GM18867 (cell line): ENCODE measurements around the gene LCN10.

ENCODE experiments used
- ATAC-seq: cut with Tn5 transposase; IDR thresholded peaks from one replicate; pipeline ENCODE4 v1.9.1; 2021; ENCODE audit warnings: mild to moderate bottlenecking, moderate library complexity; ENCODE audit not compliant: unreplicated experiment

LCN10 gene

GRCh38 chr9:136740491-136740890 lies 2.2 kb downstream of the LCN10 start:
- no peak for ATAC-seq

GRCh38 chr9:136740069-136740468 lies 2.7 kb downstream of the LCN10 start:
- no peak for ATAC-seq

DNA sequence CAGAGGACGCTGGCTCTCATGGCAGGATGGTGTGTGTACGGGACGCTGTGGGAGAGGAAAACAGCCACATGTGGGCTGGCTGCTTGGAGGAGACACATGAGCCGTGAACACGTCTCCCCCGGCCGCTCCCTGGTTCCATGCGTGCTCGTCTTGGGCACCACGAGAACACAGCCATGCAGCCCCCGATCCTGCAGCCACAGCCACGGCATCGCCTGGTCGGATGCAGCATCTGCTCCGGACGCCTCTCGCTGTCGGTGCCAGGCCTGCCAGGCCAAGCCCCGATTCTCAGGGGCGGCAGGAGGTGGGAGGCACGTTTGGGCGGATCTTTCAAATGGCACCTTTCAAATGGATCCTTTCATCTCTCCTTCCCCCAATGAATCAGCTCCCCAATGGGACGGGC lies 3.2 kb downstream of the LCN10 start:
- no peak for ATAC-seq

DNA sequence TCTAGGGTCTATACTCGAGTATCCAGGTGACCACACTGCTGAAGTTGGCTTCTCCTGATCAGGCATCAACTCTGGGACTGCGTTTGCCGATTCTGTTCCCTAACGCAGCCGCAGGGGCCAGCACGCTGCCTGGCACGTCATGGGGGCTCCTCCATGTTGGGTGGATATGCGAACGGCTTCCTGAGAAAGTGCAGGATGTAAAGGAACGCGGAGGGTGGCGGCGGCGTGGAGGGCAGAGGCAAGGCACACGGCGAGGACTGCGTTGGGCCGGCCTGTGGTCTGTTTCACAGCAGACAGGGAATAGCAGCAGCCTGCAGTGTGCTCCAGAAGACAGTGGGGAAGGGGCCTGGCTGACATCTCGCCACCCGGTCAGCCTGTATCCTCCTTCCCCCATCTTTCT lies 3.8 kb downstream of the LCN10 start:
- no peak for ATAC-seq

GRCh38 chr9:136735812-136736480 lies 6.8 kb downstream of the LCN10 start:
- no peak for ATAC-seq

DNA sequence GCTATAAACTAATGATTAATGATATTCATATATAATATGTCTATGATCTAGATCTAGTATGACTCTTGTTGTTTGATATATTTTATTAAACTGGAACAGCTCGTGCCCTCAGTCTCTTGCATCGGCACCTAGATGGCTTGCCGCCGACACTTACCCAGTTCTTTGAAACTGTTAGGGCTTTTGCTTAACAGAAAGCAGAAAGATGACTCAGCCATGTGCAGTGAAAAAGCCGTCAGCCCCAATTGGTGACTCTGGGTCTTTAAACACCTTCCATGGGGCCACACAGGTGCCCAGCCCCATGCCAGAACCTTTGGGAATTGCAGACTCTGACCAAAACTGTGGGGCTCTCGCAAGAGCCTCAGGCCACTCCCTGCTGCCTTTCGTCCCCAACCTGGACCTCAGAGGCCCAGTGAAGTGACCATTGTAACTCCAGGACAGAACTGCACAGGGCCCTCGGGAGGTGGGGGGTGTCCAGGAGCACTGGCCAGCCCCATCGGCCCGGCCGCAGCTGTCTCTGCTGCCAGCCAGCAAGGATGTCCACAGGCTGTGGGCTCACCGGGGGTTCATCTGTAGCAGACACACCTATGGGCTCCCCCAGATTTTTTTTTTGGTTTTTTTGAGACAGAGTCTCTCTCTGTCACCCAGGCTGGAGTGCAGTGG lies 7.8 kb downstream of the LCN10 start:
- no peak for ATAC-seq

GRCh38 chr9:136733611-136734010 lies 9.1 kb downstream of the LCN10 start:
- ATAC-seq: no peak

DNA sequence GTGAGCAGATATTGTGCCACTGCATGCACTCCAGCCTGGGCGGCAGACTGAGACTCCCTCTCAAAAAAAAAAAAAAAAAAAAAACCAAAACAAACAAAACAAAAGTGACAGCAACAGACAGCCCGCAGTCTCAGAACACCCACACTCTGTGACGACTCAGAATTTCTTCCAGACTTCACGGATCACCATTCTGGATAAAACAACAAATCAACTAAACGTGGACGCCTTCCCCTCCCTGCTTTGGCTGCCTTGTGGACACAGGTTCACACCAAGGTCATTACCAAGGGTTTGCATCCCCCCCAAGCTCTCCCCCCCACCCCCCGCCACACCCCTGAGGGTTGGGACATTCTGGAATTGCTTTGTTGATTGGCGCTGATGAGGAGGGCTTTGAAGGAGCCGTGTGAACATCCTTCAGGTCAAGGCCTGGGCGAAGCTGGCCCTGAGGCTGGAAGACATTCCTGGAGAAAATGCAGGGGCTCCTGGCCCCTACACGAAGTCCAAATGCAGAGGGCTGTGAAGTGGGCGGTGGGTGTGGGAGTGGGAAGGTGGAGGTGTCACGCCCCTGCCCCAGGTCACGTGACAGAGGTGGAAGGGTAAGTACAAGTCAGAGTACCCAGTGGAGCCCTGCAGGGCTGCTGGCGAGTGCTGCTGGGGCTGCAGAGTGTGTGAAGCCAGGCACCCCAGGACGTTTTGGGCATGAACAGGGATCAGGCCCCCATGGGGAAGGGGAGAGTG lies 10.1 kb downstream of the LCN10 start:
- ATAC-seq: no peak

DNA sequence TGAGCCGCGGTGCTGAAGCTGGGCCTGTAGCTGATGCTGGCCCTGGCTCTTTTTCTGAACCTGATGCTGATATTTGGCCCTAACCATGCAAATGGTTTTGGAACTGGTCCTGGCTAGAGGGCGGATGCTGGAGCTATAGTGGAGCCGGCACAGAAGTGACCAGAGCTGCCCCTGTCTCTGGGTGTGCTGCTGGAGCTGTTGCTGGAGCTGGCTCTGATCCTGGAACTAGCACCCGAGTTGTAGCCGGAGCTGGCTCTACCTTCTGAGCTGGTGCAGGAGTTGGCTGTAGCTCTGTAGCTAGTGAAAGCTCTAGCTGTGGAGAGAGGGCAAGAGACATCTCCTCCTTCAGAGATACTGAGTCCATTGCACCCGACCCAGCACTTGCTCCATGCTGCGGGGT lies 12.8 kb downstream of the LCN10 start:
- ATAC-seq: no peak

DNA sequence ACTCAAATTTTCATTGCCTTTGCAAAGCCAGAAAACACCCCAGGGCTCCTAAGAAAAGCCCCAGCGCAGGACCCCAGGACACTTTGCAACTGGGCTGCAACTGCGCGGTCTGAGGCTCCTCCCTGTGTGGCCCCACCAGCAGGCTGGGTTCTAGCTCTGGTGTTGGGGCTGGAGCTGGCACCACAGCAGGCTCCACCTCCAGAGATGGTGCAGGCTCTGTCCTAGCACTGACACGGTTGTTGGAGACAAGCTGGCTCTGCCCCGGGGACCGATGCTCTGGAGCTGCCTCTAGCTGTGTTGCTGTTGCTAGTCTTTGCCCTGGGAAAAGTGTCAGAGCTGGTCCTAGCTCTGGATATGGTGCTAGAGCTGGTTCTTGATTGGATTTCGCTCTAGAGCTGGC lies 13.6 kb downstream of the LCN10 start:
- no peak for ATAC-seq

- ATAC-seq: peak; percentile 16
Measured at GRCh38 chr9:136728548-136729123, 14.1 kb downstream of the LCN10 start.

- peak; percentile 72 for ATAC-seq
Measured at GRCh38 chr9:136728080-136728547, 14.6 kb downstream of the LCN10 start.

- no peak for ATAC-seq
Measured at GRCh38 chr9:136726631-136727191, 16.0 kb downstream of the LCN10 start.

GRCh38 chr9:136726118-136726517 lies 16.6 kb downstream of the LCN10 start:
- ATAC-seq: no peak

GRCh38 chr9:136725612-136726011 lies 17.1 kb downstream of the LCN10 start:
- ATAC-seq: no peak

DNA sequence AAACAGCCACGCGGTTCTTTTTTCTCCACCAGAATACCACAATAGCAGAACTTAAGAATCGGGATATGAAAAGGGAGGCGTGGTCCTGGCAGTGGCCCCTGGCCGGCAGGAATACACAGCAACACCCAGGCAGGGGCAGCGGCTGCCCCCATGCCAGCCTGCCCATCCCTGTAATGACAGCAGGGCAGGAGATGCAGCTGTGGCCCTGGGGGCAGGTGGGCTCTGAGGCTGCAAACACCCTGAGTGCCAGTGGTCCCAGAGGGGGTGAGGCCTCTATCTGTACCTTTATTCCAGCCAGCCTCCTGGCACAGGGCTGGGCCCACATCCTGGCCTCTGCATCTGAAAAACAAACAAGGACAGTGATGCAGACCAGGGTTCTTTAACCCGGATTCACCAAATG lies 18.0 kb downstream of the LCN10 start:
- ATAC-seq: no peak

GRCh38 chr9:136723989-136724388 lies 18.8 kb downstream of the LCN10 start:
- no peak for ATAC-seq

DNA sequence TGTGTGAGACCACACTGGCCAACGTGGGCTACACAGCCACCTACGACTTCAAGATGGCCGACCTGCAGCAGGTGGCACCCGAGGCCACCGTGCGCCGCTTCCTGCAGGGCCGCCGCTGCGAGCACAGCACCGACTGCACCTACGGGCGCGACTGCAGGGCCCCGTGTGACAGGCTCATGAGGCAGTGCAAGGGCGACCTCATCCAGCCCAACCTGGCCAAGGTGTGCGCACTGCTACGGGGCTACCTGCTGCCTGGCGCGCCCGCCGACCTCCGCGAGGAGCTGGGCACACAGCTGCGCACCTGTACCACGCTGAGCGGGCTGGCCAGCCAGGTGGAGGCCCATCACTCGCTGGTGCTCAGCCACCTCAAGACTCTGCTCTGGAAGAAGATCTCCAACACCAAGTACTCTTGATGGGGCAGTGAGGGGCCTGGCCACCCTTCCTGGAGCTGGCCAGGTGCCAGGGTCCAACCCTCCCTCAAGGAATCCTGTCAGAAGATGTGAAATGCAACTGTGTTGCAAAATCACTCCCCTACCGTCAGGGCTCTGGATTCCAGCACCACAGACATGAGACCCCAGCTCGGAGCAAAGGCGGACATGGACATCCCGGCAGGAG lies 19.3 kb downstream of the LCN10 start:
- no peak for ATAC-seq

GRCh38 chr9:136722969-136723356 lies 19.8 kb downstream of the LCN10 start:
- ATAC-seq: no peak

- no peak for ATAC-seq
Measured at GRCh38 chr9:136722093-136722968, 20.4 kb downstream of the LCN10 start.
